Neuronal stem cell (in vitro differentiated cells): Measurements from ENCODE around the gene STAT2.

Experiments used
- DNase-seq: peaks from one replicate; pipeline ENCODE4 v3.0.0-alpha.2; 2013; ENCODE audit warnings: low spot score
- H2AFZ ChIP-seq: one replicate; pipeline ENCODE4 v1.6.1; 2013; ENCODE audit warnings: mild to moderate bottlenecking, low read length, inconsistent platforms
- H2AK5ac ChIP-seq: 2 replicates; pipeline ENCODE4 v1.6.1; 2013; ENCODE audit warnings: low read depth, mild to moderate bottlenecking, inconsistent platforms, low read length, moderate library complexity, mixed read lengths
- H2BK120ac ChIP-seq: 2 replicates; pipeline ENCODE4 v1.6.1; 2013; ENCODE audit warnings: low read depth, mild to moderate bottlenecking, inconsistent platforms, low read length, moderate library complexity, mixed read lengths
- H2BK12ac ChIP-seq: one replicate; pipeline ENCODE4 v1.6.1; 2013; ENCODE audit warnings: low read length, inconsistent platforms
- H2BK15ac ChIP-seq: 2 replicates; pipeline ENCODE4 v1.6.1; 2013; ENCODE audit warnings: mild to moderate bottlenecking, low read length, inconsistent platforms, mixed read lengths
- H2BK5ac ChIP-seq: one replicate; pipeline ENCODE4 v1.6.1; 2013; ENCODE audit warnings: inconsistent platforms, mild to moderate bottlenecking, low read length, moderate library complexity
- H3K14ac ChIP-seq: one replicate; pipeline ENCODE4 v1.6.1; 2013; ENCODE audit warnings: low read length, inconsistent platforms
- H3K18ac ChIP-seq: 2 replicates; pipeline ENCODE4 v1.6.1; 2013; ENCODE audit warnings: low read length, inconsistent platforms
- H3K23ac ChIP-seq: 2 replicates; pipeline ENCODE4 v1.6.1; 2013; ENCODE audit warnings: low read depth, mild to moderate bottlenecking, mixed read lengths, low read length, inconsistent platforms; ENCODE audit not compliant: poor library complexity
- H3K27ac ChIP-seq: replicated peaks from 3 replicates; pipeline ENCODE4 v1.5.1; 2013; ENCODE audit warnings: low read length, inconsistent platforms
- H3K27me3 ChIP-seq, 3 experiments: 2 replicates each; pipeline ENCODE4 v1.6.1; 2013; ENCODE audit warnings: low read length in 3 of 3, mild to moderate bottlenecking in 2 of 3, inconsistent platforms in 1 of 3, low read depth in 1 of 3, mixed read lengths in 1 of 3, moderate library complexity in 1 of 3; ENCODE audit not compliant: control insufficient read depth in 3 of 3, insufficient read depth in 3 of 3
- H3K36me3 ChIP-seq, 2 donors: replicated peaks in 1 of 2; 2 replicates each; pipeline ENCODE4 v1.6.1; 2013; ENCODE audit warnings: low read length in 2 of 2; ENCODE audit not compliant: control insufficient read depth in 2 of 2, insufficient read depth in 2 of 2
- H3K4ac ChIP-seq: 2 replicates; pipeline ENCODE4 v1.6.1; 2013; ENCODE audit warnings: inconsistent platforms, mild to moderate bottlenecking, low read length, moderate library complexity
- H3K4me1 ChIP-seq, 2 donors: 1 replicate in 1 of 2; 2 replicates in 1 of 2; pipeline ENCODE4 v1.6.1; 2013; ENCODE audit warnings: low read length in 2 of 2, low read depth in 1 of 2; ENCODE audit not compliant: control insufficient read depth in 2 of 2, insufficient read depth in 1 of 2
- H3K4me2 ChIP-seq: one replicate; pipeline ENCODE4 v1.6.1; 2013; ENCODE audit warnings: mild to moderate bottlenecking, low read length, inconsistent platforms; ENCODE audit not compliant: insufficient read depth, poor library complexity, severe bottlenecking
- H3K4me3 ChIP-seq, 2 donors: 2 replicates each; pipeline ENCODE4 v1.5.1; 2013; ENCODE audit warnings: low read length in 2 of 2, mild to moderate bottlenecking in 2 of 2, inconsistent platforms in 1 of 2, moderate library complexity in 1 of 2
- H3K79me1 ChIP-seq: one replicate; pipeline ENCODE4 v1.6.1; 2013; ENCODE audit warnings: low read depth, mild to moderate bottlenecking, inconsistent platforms, low read length, moderate library complexity
- H3K9ac ChIP-seq: one replicate; pipeline ENCODE4 v1.6.1; 2013; ENCODE audit warnings: mild to moderate bottlenecking, low read depth, low read length, inconsistent platforms; ENCODE audit not compliant: poor library complexity
- H3K9me3 ChIP-seq, 2 donors: replicated peaks in 1 of 2; 2 replicates each; pipeline versions ENCODE3 to v1.6.1; 2013; ENCODE audit warnings: low read length in 2 of 2, mild to moderate bottlenecking in 2 of 2, inconsistent platforms in 1 of 2, low read depth in 1 of 2, mixed read lengths in 1 of 2, moderate library complexity in 1 of 2; ENCODE audit not compliant: control insufficient read depth in 2 of 2, insufficient read depth in 1 of 2
- H4K8ac ChIP-seq: one replicate; pipeline ENCODE4 v1.6.1; 2013; ENCODE audit warnings: low read depth, mild to moderate bottlenecking, inconsistent platforms, low read length, moderate library complexity
- H4K91ac ChIP-seq: one replicate; pipeline ENCODE4 v1.6.1; 2013; ENCODE audit warnings: low read length, low read depth, mild to moderate bottlenecking, inconsistent platforms; ENCODE audit not compliant: poor library complexity
- WGBS, 2 donors: extraction: QIAGEN DNeasy Blood & Tissue Kit; methylation state at CpG; one replicate each; pipeline ENCODE4 v1.1.7; 2013; ENCODE audit warnings: missing lambda C conversion rate in 2 of 2, mixed read lengths in 1 of 2; ENCODE audit not compliant: insufficient read length in 2 of 2, insufficient replicate concordance in 1 of 2; ENCODE audit errors: extremely low coverage in 2 of 2; 5-methylcytosine and 5-hydroxymethylcytosine counted together

The STAT2 gene

DNA sequence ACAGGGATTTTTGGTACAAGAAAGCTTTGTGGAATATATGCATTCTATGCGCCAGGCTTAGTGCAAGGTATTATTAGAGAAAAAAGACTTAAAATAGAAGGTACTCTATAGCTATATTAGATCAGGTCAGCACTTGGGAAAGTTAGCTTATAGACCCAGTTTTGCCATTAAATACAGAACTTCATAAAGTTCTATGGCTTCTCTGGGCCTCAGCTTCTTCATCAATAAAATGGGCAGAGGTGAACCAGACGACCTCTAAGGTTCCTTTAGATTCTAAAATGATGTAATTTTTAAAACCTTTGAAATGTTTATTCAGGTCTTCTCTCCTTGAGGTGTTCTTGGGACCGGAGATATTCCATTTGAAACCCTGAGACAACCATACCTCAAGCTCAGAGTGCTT is 51.2 kb downstream of the STAT2 start:
- H3K18ac ChIP-seq, result no peak overlapping the region
- no peak overlapping the region for H3K9ac ChIP-seq

GRCh38 chr12:56307221-56307965 is 52.5 kb downstream of the STAT2 start:
- H2BK5ac ChIP-seq, result no peak overlapping the region
- WGBS, 2 donors, result no CpG with 5 or more reads among the region's 7 CpGs
- H2BK12ac ChIP-seq, result no peak overlapping the region

More for the DNA sequence above, 51.2 kb downstream of the STAT2 start:
- no CpG with 5 or more reads among the region's 3 CpGs for WGBS, 2 donors
- Histone ChIP-seq H3K79me1 (no peaks in the 10 kb centered on the region), H3K27ac (no peak overlapping the region), H3K9me3 (no peaks in the 10 kb centered on the region), H4K8ac (no peak overlapping the region), H2BK12ac (no peak overlapping the region), H3K27me3 (no peaks in the 10 kb centered on the region), H2BK5ac (no peak overlapping the region), H3K4me3 (no peak overlapping the region), H3K23ac (no peak overlapping the region), H4K91ac (no peak overlapping the region), H3K4ac (no peak overlapping the region), H3K14ac (no peak overlapping the region), H2AFZ (no peak overlapping the region), H3K4me2 (no peak overlapping the region), H3K4me1 (no peaks in the 10 kb centered on the region), H3K36me3 (peaks cover 25 to 85% of the 10 kb centered on the region in 2 donors), H2BK120ac (no peak overlapping the region), H2AK5ac (no peak overlapping the region), H2BK15ac (no peak overlapping the region)
- no peak for DNase-seq

GRCh38 chr12:56304872-56305590 is 54.9 kb downstream of the STAT2 start:
- no peaks in the 10 kb centered on the region for H3K9me3 ChIP-seq
- H3K27me3 ChIP-seq, result no peaks in the 10 kb centered on the region
- H2BK5ac ChIP-seq, result no peak overlapping the region
- H2AFZ ChIP-seq, result no peak overlapping the region
- peaks cover 2% of the 10 kb centered on the region for H3K79me1 ChIP-seq
- H2BK12ac ChIP-seq, result no peak overlapping the region
- no CpG with 5 or more reads among the region's 8 CpGs for WGBS, 2 donors
- H4K91ac ChIP-seq, result no peak overlapping the region
- no peak overlapping the region for H3K27ac ChIP-seq
- H4K8ac ChIP-seq, result no peak overlapping the region
- peaks cover 16 to 73% of the 10 kb centered on the region in 2 donors for H3K36me3 ChIP-seq
- H3K18ac ChIP-seq, result no peak overlapping the region
- H3K4me1 ChIP-seq, result peaks cover 5% of the 10 kb centered on the region in 2 donors
- no peak overlapping the region for H3K9ac ChIP-seq
- H2AK5ac ChIP-seq, result no peak overlapping the region
- no peak overlapping the region for H2BK120ac ChIP-seq
- no peak overlapping the region for H3K4ac ChIP-seq
- DNase-seq, result no peak
- no peak overlapping the region for H3K14ac ChIP-seq
- no peak overlapping the region for H3K23ac ChIP-seq
- H3K4me2 ChIP-seq, result no peak overlapping the region
- no peak overlapping the region for H3K4me3 ChIP-seq
- no peak overlapping the region for H2BK15ac ChIP-seq

More at GRCh38 chr12:56307221-56307965, 52.5 kb downstream of the STAT2 start:
- H2AK5ac ChIP-seq, result no peak overlapping the region
- peaks cover 25 to 81% of the 10 kb centered on the region in 2 donors for H3K36me3 ChIP-seq
- no peak overlapping the region for H3K18ac ChIP-seq
- no peak for DNase-seq
- H3K4me3 ChIP-seq, result no peak overlapping the region
- no peaks in the 10 kb centered on the region for H3K4me1 ChIP-seq
- no peaks in the 10 kb centered on the region for H3K27me3 ChIP-seq
- no peak overlapping the region for H3K23ac ChIP-seq
- no peak overlapping the region for H3K14ac ChIP-seq
- H3K79me1 ChIP-seq, result no peaks in the 10 kb centered on the region
- H2BK120ac ChIP-seq, result no peak overlapping the region
- no peak overlapping the region for H3K4ac ChIP-seq
- no peak overlapping the region for H2AFZ ChIP-seq
- H2BK15ac ChIP-seq, result no peak overlapping the region
- H3K9ac ChIP-seq, result no peak overlapping the region
- H4K91ac ChIP-seq, result no peak overlapping the region
- no peak overlapping the region for H3K4me2 ChIP-seq
- no peak overlapping the region for H3K27ac ChIP-seq
- no peak overlapping the region for H4K8ac ChIP-seq
- H3K9me3 ChIP-seq, result no peaks in the 10 kb centered on the region

- peaks cover 5% of the 10 kb centered on the region for H3K79me1 ChIP-seq
- H2BK120ac ChIP-seq, result no peak overlapping the region
- H3K18ac ChIP-seq, result no peak overlapping the region
- H3K14ac ChIP-seq, result no peak overlapping the region
- H3K9ac ChIP-seq, result no peak overlapping the region
- H4K91ac ChIP-seq, result no peak overlapping the region
- no peak overlapping the region for H4K8ac ChIP-seq
- H3K23ac ChIP-seq, result no peak overlapping the region
- no peak overlapping the region for H2BK5ac ChIP-seq
- H3K4ac ChIP-seq, result no peak overlapping the region
- no peaks in the 10 kb centered on the region for H3K27me3 ChIP-seq
- DNase-seq, result no peak
- no peak overlapping the region for H2BK15ac ChIP-seq
- peaks cover 5 to 6% of the 10 kb centered on the region in 2 donors for H3K4me1 ChIP-seq
- H2AK5ac ChIP-seq, result no peak overlapping the region
- H3K9me3 ChIP-seq, result no peaks in the 10 kb centered on the region
- no peak overlapping the region for H3K4me2 ChIP-seq
- no peak overlapping the region for H3K4me3 ChIP-seq
- H2BK12ac ChIP-seq, result no peak overlapping the region
- H3K27ac ChIP-seq, result no peak overlapping the region
- peaks cover 12 to 68% of the 10 kb centered on the region in 2 donors for H3K36me3 ChIP-seq
- H2AFZ ChIP-seq, result no peak overlapping the region
- no CpG with 5 or more reads among the region's 3 CpGs for WGBS, 2 donors
Measured at GRCh38 chr12:56304276-56304675, 55.6 kb downstream of the STAT2 start.
